NK-92 (cell line): ENCODE measurements around the gene ATP6V0E2.
"Not testable (repeated sequence)": the region's sequence is repeated elsewhere in the genome, so short reads cannot be mapped to it uniquely, and the experiment has no call there.

Source experiments
- DNase-seq: peaks from one replicate; lab custom pipeline; 2025; ENCODE audit not compliant: unreplicated experiment; lab: John Stamatoyannopoulos, UW

ATP6V0E2 gene

DNA sequence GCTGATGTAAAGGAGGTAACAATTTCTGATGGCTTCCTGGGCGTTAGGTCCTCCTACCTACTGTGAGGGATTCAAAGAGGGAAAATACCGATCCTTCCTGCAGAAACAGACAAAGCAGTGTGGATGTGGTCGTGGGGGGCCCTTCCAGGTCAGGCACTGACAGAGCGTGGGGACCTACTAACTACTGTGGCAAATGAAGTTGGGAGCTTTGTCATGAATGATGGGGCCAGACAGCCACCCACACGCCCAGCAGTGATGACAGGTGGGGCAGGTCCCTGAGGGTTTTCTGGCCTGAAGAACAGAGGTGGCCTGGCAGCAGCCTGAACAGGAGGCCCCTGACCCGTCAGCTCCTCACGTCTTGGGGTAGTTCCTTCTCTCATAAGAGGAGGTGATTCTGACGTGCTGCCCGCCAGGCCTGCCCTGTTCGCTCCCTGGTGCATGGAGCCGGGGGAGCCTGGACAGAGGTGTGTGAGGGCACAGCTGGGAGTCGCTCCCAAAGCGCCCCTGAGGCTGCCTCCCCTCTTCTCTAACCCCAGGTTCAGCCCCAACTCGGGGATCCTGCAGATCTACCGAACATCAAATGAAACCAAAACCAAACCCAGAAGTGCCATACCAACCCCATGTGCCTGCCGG is 4.2 kb downstream of the ATP6V0E2 start:
- DNase-seq: no peak

DNA sequence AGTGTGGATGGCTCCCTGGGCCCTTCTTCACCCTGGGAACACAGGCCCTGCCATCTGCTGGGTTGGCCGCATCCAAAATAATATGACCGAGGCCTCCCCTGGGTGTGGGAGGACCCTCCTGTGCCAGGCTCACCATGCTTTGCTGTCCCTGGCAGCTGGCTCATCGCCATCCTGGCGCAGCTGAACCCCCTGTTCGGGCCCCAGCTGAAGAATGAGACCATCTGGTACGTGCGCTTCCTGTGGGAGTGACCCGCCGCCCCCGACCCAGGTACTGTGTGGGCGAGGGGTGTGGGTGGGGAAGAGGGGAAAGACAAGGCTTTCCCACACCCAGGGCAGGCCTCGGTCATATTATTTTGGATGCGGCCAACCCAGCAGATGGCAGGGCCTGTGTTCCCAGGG is 4.8 kb downstream of the ATP6V0E2 start:
- no peak for DNase-seq

DNA sequence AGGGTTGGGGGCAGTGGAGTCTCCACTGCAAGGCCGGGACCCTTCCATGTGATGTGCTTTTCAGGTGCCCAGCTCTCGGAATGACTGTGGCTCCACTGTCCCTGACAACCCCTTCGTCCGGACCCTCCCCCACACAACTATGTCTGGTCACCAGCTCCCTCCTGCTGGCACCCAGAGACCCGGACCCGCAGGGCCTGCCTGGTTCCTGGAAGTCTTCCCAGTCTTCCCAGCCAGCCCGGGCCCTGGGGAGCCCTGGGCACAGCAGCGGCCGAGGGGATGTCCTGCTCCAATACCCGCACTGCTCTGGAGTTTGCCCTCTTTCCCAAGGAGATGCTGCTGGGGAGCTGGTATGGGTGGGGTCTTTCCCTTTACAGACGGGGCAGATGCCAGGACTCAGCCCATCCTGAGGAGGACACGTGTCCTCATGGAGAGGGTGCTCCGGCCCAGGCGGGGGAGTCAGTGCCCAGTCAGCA is 5.5 kb downstream of the ATP6V0E2 start:
- DNase-seq: no peak

DNA sequence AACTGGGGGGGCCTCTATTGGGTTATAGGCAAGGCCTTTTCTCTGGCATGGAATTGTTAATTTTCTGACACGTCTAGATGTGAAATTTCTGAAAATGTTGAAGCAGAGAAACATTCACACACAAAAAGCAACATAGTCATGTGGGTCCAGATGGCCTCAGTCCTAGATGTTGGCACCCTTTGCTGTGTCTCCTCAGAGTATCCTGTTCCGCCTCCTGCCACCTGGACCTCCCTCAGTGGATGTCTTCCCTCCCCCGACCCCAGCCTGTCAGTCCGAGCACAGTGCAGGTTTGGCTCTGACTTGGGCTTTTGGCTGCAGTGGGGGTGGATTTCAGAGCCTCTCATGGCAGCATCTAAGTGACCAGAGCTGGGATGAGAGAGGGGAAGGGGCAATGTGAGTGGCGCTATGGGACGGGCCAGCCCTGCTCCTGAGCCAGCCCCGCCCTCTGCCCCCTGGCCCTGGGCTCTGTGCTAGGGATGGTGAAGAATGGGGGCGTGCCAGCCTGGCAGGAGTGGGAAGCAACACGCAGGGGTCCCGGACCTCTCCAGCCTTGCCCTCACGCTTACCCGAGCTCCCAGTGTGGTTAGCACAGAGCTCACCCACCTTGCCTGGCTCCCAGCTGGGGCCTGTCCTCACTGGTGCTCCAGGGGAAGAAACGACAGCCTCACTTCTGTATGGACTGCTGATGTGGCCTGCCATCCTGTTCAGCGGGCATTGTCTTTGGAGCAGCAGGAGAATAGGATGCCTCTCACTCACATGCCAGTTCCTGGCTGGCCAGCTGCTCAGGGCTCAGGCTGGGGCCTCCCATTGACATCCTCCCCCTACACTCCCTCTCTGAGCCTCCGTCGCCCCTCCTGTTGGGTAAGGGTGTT is 6.2 kb downstream of the ATP6V0E2 start:
- no peak for DNase-seq

DNA sequence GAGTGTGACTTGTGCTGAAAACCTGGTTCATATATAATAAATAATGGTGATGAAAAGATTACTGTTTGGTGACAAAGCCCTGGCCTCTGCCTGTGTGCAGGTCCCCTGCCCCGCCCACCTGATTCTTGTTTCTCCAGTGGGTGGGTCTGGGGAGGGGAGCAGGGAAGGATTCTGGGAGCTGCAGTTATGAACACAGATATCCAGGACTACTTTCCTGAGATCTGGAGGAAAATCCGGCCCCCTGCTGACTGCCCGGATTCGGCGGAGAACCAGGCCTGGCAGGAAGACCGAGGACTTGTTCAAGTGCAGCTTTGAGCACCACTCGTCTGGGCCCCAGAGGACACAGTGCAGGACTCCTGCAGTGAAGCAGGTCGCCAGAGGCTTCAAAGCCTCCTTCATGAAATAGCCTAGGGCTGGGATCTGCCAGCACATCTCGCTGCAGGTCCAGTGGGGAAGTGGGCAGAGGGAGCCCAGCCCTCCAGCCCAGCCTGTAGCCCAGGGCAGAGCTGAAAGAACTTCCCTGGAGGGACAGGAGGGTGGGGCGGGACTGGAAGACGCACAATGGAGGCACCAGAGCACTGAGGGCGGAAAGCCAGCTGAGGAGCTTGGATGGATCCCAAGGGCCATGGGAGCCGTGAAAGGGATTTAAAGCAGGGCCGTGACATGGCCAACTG is 7.0 kb downstream of the ATP6V0E2 start:
- DNase-seq: no peak

DNA sequence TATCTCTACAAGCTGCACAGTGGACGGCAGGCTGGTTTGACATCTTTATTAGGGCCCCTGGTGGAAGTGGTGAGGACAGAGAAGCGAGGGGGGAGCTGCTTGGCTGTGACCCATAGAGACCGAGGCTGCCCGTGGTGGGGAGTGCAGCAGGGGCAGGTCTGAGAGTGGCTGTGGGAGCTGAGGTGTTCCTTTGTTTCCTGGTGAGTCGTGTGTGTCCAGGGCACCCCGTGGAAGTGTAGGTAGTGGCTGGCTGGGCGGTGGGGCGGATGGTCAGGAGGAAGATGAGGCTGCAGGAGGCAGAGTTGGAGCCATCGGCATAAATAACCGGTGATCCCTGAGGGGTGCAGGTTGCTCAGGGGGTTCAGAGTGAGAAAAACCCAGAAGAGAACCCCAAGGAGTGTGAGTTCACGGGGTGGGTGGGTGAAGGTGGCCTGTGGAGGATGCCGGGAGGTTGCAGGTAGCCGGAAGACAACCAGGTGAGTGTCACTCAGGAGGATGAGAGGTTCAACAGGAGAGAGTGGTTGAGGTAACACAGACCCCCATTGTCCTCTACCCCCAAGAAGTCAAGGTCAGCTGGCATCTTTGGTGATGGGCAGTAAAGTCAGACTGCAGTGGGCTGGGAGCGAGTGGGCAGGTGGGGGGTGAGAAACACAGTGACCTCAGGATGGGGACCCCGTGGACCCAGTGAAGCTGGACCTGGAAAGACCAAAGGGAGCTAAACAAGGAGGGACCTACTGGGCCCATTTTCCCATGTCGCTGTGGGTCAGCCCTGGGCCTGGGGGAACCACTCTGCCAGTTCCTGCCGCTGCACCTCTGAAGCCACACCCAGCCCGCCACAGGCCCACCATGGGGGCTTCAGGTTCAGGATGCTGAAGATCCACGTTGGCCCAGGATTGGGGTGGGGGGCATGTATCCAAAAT is 7.8 kb downstream of the ATP6V0E2 start:
- DNase-seq: no peak

DNA sequence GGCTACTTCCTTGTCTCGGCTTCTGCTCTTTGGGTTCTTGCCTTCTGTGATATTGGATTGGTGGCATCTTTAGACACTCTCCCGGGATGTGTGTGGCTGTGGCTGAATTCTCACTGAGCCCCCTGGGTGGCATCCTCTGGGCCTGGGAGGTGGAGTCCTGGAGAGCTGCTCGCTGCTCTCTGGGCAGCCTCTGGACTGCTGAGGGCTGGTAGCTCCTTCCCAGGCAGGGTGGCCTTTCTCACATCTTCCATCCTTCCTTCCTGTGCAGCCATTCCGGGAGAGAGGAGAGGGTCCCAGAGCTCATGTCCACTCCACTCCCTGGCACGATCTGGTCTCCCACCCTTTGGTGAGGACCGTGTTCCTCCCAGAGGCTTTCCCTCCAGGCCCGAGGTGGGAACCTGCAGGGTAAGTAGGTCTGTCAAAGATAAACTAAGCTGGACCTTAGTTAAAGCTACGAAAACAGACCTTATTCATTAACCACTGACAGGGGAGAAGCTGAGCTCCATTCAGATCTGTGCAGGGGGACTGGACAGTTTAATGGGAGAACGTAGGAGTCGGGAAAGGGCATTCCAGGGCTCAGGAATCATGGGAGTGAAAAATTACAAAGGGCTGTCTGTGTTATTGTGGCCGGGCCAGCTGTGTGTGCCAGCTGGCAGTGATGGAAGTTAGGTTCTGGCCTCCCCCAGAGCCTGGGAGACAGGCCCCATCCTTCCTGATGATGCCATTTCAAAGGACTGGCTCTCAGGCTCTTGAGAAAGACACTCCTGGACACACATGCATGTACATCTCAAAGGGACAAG is 8.7 kb downstream of the ATP6V0E2 start:
- DNase-seq: no peak

DNA sequence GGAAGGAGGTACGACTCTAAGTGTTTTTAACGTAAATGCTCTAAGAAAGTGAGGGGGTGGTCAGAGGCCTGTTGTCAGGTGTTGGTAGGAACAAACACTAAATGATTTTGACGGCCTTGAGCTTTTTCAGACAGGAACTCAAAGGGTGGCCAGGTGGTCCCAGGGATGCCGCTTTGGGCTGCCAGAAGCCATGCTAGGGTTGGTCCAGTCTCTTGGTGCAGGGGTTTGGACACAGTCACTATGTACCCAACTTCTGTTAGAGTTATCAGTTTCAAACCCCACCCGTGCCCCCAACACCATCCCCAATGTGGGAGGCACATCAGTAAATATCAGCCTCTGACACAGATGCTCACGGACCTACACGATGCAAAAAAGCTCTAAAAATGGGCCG is 9.3 kb downstream of the ATP6V0E2 start:
- DNase-seq: no peak

DNA sequence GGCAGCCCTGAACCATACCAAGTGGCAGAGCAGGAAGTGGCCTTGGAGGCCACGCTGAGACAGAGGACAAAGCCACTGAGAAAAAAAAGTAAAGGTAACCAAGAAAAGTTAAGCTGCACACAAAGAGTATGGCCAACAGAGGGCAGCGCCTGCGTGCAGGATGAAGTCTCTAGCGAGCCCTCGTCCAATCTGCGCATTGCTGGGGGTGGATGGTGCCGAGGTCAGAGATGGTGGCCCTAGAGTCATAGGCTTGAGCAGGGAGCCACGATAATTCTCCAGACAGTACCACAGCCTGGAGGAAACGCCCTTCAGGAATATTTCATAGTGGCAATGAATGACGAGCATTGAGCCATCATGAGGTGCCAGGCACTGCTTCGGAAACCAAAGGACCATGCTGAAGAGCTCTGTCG is 9.7 kb downstream of the ATP6V0E2 start:
- no peak for DNase-seq

DNA sequence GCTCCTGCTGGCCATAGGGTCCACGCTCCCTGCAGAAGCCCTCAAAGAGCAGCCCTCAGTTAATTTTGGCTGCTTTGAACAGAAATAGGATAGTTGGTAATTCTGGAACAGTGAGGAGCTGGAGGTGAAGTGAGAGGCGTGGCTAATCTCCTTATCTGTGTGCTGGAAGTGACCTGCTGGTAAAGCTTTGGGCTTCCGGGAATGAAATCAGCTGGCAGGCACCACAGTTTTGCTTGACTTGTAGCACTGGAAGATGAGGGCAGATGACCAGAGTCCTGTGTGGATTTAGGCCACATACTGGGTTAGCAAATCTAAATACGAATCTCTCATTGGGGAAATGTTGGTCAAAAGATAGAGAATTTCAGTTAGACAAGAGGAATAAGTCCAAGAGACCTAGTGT is 10.2 kb downstream of the ATP6V0E2 start:
- no peak for DNase-seq

DNA sequence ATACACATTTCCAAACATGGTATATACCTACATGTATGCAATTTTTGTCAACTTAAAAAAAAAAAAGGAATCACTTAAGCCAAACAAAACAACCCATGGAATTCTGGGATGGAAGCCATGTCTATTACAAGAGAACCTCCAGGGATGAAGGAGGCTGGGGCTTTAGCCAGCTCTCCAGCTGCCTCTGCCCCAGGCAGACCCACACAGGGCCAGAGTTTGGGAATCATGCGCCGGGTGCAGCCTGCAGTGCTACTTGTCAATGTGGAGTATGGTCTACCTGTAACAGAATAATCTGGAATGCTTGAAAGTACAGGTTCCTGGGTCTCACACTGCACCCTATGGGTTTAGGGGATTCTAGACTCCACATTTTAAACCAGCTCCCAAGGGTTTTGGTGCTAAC is 10.8 kb downstream of the ATP6V0E2 start:
- DNase-seq: no peak

DNA sequence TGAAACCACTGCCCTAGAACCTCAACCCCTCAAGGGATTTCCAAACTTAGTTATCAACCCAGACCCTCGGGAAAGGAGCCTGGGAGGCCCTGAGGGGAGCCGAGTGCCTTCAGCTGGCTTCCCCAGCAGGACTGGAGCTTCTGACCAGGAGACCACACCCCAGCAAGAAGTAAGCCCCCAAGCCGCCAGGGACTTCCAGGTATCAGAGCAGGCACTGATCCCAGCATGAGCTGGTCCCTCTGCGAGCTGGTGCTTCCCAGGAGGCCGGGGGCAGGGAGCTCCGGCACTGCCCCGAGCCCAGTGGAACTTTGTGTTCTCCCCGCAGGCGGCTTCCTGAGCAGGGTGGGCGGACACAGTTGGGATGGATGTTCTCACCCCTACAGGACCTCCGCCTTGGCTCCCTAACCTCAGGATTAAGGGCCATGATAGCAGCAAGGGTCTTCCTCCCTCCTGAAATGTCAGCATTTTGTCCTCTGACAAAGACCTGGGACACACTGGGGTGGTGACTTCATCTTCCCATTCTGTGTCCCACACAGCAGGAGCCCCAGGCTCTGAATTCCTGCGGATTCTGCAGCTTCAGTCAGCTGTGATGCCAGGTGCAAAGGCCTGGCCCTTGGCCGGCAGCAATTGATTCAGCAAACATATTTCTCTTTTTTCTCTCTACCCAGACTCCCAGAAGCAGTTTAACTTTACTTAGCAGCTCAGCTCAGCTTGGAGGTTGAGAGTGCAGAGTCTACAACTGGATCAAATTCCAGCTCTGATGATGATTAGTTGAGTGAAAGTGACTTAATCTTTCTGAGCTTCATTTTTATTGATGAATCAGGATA is 11.6 kb downstream of the ATP6V0E2 start:
- DNase-seq: no peak

DNA sequence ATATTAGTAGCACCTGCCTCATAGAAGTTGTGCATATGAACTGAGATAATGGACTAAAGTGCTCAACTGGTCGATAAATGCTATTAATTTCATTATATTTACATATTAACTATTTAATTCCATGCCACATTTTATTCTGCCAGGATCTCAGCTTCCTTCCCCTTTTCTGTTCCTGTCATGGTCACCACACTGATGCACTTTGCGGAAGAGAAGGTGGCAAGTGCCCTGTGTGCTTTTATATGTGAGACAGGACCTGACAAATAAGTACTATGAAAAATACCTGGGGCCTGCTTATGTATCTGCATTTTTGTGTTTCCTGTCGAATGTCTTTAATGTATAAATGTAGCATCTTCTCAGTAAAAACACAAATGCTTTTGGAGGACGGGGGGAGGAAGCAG is 12.2 kb downstream of the ATP6V0E2 start:
- DNase-seq: no peak

DNA sequence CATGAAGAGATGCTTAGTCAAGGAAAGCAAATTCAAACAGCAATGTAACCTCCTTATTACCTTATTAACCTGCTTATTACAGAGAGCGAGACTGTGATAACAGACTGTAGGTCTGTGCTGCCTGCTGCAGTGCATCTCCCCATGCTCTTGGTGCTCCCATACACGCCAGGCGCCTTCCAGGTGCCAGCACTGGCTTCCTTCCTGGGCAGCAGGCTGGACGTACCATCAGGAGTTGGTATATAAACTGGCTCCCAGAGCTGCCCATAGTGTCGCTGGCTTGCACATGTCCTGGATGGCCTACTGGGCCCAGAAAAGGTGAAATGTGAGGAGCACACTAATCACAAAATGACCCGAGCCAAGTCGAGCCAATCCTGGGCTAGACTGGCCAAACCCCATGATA is 13.5 kb downstream of the ATP6V0E2 start:
- no peak for DNase-seq

DNA sequence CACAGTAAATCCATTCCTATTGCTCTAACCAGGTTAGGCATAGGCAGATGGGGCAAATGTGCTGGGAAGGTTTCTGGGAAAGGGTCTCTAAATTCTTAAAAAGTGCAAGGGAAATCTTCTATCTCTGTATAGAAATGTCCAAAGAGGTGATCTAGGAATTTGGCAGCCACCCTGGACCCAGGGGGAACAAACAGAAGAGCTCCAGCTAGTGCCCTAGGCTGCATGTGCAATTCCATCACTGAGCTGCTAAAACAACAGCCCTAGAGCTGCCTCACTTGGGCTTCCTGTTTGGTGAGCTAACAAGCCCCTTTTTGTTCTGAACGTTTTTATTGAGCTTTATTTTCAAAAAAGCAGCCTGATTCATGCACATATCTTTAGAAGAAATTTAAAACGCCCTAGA is 16.9 kb downstream of the ATP6V0E2 start:
- DNase-seq: not testable (repeated sequence)

DNA sequence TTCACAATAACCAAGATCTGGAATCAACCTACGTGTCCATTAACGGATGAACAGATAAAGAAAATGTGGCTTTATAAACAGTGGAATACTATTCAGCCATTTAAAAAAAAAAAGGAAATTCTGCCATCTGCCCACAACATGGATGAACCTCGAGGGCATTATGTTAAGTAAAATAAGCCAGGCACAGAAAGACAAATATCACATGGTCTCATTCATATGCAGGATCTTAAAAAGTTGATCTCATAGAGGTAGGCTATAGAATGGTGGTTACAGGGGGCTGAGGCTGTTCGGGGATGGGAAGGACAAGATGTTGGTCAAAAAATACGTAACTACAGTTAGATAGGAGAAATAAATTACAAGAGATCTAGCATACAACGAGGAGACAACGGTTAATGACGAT is 21.2 kb downstream of the ATP6V0E2 start:
- DNase-seq: not testable (repeated sequence)

DNA sequence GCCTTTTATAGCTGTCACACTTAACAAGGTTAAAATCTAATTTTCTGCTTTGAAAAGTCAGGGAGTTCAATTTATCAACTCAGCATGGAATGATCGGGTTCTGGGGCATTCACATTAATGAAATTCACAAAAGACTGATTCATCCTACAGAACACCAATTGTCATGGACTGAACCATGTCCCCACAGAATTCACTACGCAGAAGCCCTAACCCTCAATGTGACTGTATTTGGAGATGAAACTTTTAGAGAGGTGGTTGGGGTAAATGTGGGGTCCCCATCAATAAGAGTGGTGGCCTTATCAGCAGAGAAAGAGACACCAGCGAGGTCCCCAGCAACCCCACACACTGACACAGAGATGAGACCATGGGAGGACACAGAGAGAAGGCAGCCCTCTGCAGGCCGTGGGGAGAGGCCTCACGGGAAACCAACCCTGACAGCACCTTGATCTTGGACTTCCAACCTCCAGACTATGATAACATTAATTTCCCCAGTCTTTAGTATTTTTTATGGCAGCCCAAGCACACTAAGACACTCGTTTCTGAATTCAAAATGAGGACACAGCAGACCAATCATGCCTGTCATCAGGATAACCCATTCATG is 34.1 kb downstream of the ATP6V0E2 start:
- DNase-seq: not testable (repeated sequence)

DNA sequence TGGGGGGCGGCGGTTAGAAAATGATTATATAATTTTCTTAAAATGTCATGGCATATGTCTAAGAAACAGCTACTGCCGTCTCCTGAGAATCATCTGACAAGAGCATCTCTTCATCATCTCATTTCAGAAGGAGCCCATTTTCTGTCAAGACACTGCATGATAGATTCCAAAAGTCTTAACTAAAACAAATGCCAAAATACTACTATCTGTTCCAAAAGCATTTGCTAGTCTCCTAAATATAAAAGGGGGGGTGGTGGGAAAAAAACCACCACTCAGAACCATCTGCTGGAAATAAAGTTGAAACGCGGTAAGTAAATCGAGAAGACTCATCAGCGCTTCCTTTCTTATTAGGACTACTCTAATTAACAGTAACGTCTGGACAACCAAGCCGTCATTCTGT is 36.5 kb downstream of the ATP6V0E2 start:
- DNase-seq: not testable (repeated sequence)

DNA sequence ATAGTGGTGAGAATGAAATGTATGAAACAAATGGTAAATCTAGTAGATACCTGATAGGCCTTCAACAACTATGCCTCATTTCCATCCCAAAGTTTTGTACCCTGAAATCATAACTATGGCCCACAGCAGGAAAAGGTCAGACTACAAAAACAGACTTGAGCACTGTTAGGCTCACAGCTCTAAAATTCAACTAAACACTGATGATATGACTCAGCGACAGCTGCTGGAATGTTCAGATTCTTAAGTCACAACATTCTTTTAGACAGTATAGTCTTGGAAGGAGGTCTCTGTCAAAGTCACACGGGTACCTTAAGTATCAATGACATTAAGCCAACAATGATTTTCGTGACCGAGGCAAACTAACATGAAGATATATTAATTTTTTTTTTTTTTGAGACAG is 38.4 kb downstream of the ATP6V0E2 start:
- DNase-seq: not testable (repeated sequence)
